GM23338 (cell line): ENCODE measurements around the gene CCBE1. TPM values are rescaled to one million over a fixed set of nuclear protein-coding genes. Genes with fewer than 3 reads are reported as not detected.

Experiments
- ATAC-seq: fragments of 200-7000 bp; cut with Tn5 transposase; 3 replicates; pipeline ENCODE4 v1.9.1; 2020
- DNase-seq: peaks from one replicate; pipeline ENCODE4 v3.0.0-alpha.2; 2015; ENCODE audit warnings: low spot score
- H2AFZ ChIP-seq: fragments of 200-600 bp; sonication (generic); 2 replicates; pipeline ENCODE4 v1.8.0; 2016; ENCODE audit warnings: antibody characterized with exemption, mild to moderate bottlenecking, moderate library complexity
- H3F3A ChIP-seq: fragments of 200-600 bp; sonication (generic); replicated peaks from 2 replicates; pipeline ENCODE4 v1.8.0; 2017; ENCODE audit warnings: antibody characterized with exemption, mixed run types, low read depth
- H3K27ac ChIP-seq: fragments of 200-600 bp; sonication (generic); 2 replicates; pipeline ENCODE4 v1.6.1; 2016; ENCODE audit warnings: low read depth
- H3K27me3 ChIP-seq: fragments of 200-600 bp; sonication (generic); 2 replicates; pipeline ENCODE4 v1.8.0; 2016; ENCODE audit warnings: mild to moderate bottlenecking, mixed run types, moderate library complexity; ENCODE audit not compliant: insufficient read depth
- H3K36me3 ChIP-seq: fragments of 200-600 bp; sonication (generic); 2 replicates; pipeline ENCODE4 v1.8.0; 2016; ENCODE audit warnings: mild to moderate bottlenecking; ENCODE audit not compliant: insufficient read depth
- H3K4me1 ChIP-seq: fragments of 200-600 bp; sonication (generic); 2 replicates; pipeline ENCODE4 v1.8.0; 2016; ENCODE audit warnings: mild to moderate bottlenecking, moderate library complexity; ENCODE audit not compliant: insufficient read depth
- H3K4me2 ChIP-seq: fragments of 200-600 bp; sonication (generic); 2 replicates; pipeline ENCODE4 v1.7.1; 2017; ENCODE audit warnings: mixed run types
- H3K4me3 ChIP-seq: fragments of 200-600 bp; sonication (generic); 2 replicates; pipeline ENCODE4 v1.6.1; 2016; ENCODE audit warnings: mixed run types
- H3K79me2 ChIP-seq: fragments of 200-600 bp; sonication (generic); replicated peaks from 2 replicates; pipeline ENCODE4 v1.8.0; 2017; ENCODE audit warnings: mild to moderate bottlenecking; ENCODE audit not compliant: insufficient read depth
- H3K9me2 ChIP-seq: fragments of 200-600 bp; sonication (generic); 2 replicates; pipeline ENCODE4 v1.8.0; 2017; ENCODE audit not compliant: insufficient read depth
- H4K20me1 ChIP-seq: fragments of 200-600 bp; sonication (generic); replicated peaks from 2 replicates; pipeline ENCODE4 v1.8.0; 2017; ENCODE audit warnings: mild to moderate bottlenecking; ENCODE audit not compliant: insufficient read depth
- H3K27ac Mint-ChIP-seq: 2 replicates; pipeline ENCODE4 v1.8.0; 2020; ENCODE audit warnings: inconsistent platforms, mild to moderate bottlenecking, moderate library complexity, mixed read lengths
- H3K27me3 Mint-ChIP-seq: 3 replicates; pipeline ENCODE4 v1.8.0; 2022; ENCODE audit warnings: low read depth, mild to moderate bottlenecking, moderate library complexity, mixed read lengths, inconsistent platforms; ENCODE audit not compliant: insufficient read depth, poor library complexity
- H3K36me3 Mint-ChIP-seq: 3 replicates; pipeline ENCODE4 v1.8.0; 2021; ENCODE audit warnings: low read depth, mild to moderate bottlenecking, inconsistent platforms, moderate library complexity, mixed read lengths
- H3K4me1 Mint-ChIP-seq: 3 replicates; pipeline ENCODE4 v1.8.0; 2020; ENCODE audit warnings: mild to moderate bottlenecking, inconsistent platforms, mixed read lengths
- H3K4me3 Mint-ChIP-seq: 3 replicates; pipeline ENCODE4 v1.8.0; 2021; ENCODE audit warnings: moderate library complexity, mild to moderate bottlenecking, inconsistent platforms, mixed read lengths
- H3K9me3 Mint-ChIP-seq: 3 replicates; pipeline ENCODE4 v1.8.0; 2020; ENCODE audit warnings: moderate library complexity, mild to moderate bottlenecking, inconsistent platforms, mixed read lengths
- CREB1 ChIP-seq: fragments of 250-450 bp; sonication (Bioruptor Pico); IDR thresholded peaks from 2 replicates; pipeline ENCODE4 v1.5.0; 2020; ENCODE audit warnings: low read depth, mild to moderate bottlenecking, moderate library complexity
- ETS1 ChIP-seq: IDR thresholded peaks from 2 replicates; pipeline ENCODE4 v1.6.1; 2016; ENCODE audit warnings: antibody characterized with exemption
- EZH2 ChIP-seq: fragments of 200-600 bp; sonication (generic); IDR thresholded peaks from one replicate; pipeline ENCODE4 v1.8.0; 2017; ENCODE audit warnings: antibody characterized with exemption, mild to moderate bottlenecking, low read depth; ENCODE audit not compliant: unreplicated experiment
- EZH2phosphoT487 ChIP-seq: fragments of 200-600 bp; sonication (generic); IDR thresholded peaks from one replicate; pipeline ENCODE4 v1.8.1; 2018; ENCODE audit warnings: antibody characterized with exemption; ENCODE audit not compliant: unreplicated experiment
- JUNB ChIP-seq: IDR thresholded peaks from one replicate; pipeline ENCODE4 v1.6.1; 2016; ENCODE audit warnings: antibody characterized with exemption; ENCODE audit not compliant: unreplicated experiment
- NANOG ChIP-seq: IDR thresholded peaks from 2 replicates; pipeline ENCODE4 v1.6.1; 2016; ENCODE audit warnings: antibody characterized with exemption, borderline replicate concordance
- POLR2AphosphoS5 ChIP-seq: IDR thresholded peaks from 2 replicates; pipeline ENCODE4 v1.6.1; 2016; ENCODE audit warnings: antibody characterized with exemption, low read depth
- ZNF114 ChIP-seq: fragments of 250-450 bp; sonication (Bioruptor Pico); IDR thresholded peaks from 2 replicates; pipeline ENCODE4 v1.5.0; 2020; ENCODE audit warnings: mild to moderate bottlenecking, moderate library complexity
- ZNF331 ChIP-seq: fragments of 250-450 bp; sonication (Bioruptor Pico); IDR thresholded peaks from 2 replicates; pipeline ENCODE4 v1.5.0; 2020; ENCODE audit warnings: low read depth, mild to moderate bottlenecking, moderate library complexity
- polyA plus RNA-seq: library from polyadenylated mRNA; unstranded; fragments of >200 nt; fragmentation: Nextera tagmentation; extraction: Ambion mirVana; gene quantifications from 2 replicates; pipeline ENCODE4 v1.2.1, GENCODE V29; 2016
- total RNA-seq: library from RNA; depleted of rRNA; stranded (reverse); fragments of >200 nt; shearing (Covaris generic); gene quantifications from 2 replicates; pipeline ENCODE4 v1.2.3, GENCODE V29; 2014
- TF ChIP-seq, protein P1 (sequence below): IDR thresholded peaks from one replicate; pipeline ENCODE4 v1.6.1; 2018; ENCODE audit warnings: antibody characterized with exemption; ENCODE audit not compliant: unreplicated experiment
- TF ChIP-seq, protein P2 (sequence below): fragments of 250-450 bp; sonication (Bioruptor Pico); IDR thresholded peaks from 2 replicates; pipeline ENCODE4 v1.5.0; 2020; ENCODE audit warnings: mild to moderate bottlenecking, moderate library complexity

The CCBE1 gene
- total and polyA plus RNA-seq, 2 experiments from 2014 or later: 2.1 to 2.6 TPM

- DNase-seq (peak; percentile 25), ATAC-seq (no peak)
- TF ChIP-seq JUNB (no peak), ZNF331 (CRISPR knock-in tag) (no peak), CREB1 (CRISPR knock-in tag) (no peak), ETS1 (0 out of 2 replicates have a peak, but pooled peaks have one; percentile 48), POLR2AphosphoS5 (no peak), EZH2 (no peak), NANOG (no peak)
- Mint-ChIP-seq H3K27me3 (peaks cover 5% of the 10 kb centered on the region), H3K4me3 (no peak overlapping the region), H3K27ac (no peak overlapping the region), H3K4me1 (no peaks in the 10 kb centered on the region), H3K9me3 (no peaks in the 10 kb centered on the region; the same call in 2 of the 3 replicates), H3K36me3 (no peaks in the 10 kb centered on the region)
- H3K9me2 ChIP-seq: peaks cover 13% of the 10 kb centered on the region; the same call in 1 of the 2 replicates
- no peak overlapping the region for H3K27ac ChIP-seq
- no peaks in the 10 kb centered on the region for H3K36me3 ChIP-seq
- no peak overlapping the region for H2AFZ ChIP-seq
- H3K4me2 ChIP-seq: no peak overlapping the region
- H3K79me2 ChIP-seq: no peaks in the 10 kb centered on the region
- no peaks in the 10 kb centered on the region for H3K27me3 ChIP-seq
- H4K20me1 ChIP-seq: no peaks in the 10 kb centered on the region
- H3K4me1 ChIP-seq: no peaks in the 10 kb centered on the region
- no peaks in the 10 kb centered on the region for H3F3A ChIP-seq
- H3K4me3 ChIP-seq: no peak overlapping the region
Measured at GRCh38 chr18:59416818-59417217, 280.4 kb downstream of the CCBE1 start.

GRCh38 chr18:59414111-59414653, 283.0 kb downstream of the CCBE1 start:
- ATAC-seq (no peak), DNase-seq (no peak)
- Mint-ChIP-seq H3K36me3 (peaks cover 4% of the 10 kb centered on the region; the same call in 2 of the 3 replicates), H3K27ac (no peak overlapping the region), H3K9me3 (peaks cover 5% of the 10 kb centered on the region; the same call in 2 of the 3 replicates), H3K4me3 (no peak overlapping the region), H3K4me1 (no peaks in the 10 kb centered on the region), H3K27me3 (peaks cover 2% of the 10 kb centered on the region)
- no peak overlapping the region for H3K4me2 ChIP-seq
- H2AFZ ChIP-seq: peak overlapping the region; percentile 67; the same call in 1 of the 2 replicates
- H3F3A ChIP-seq: no peaks in the 10 kb centered on the region
- H3K4me1 ChIP-seq: no peaks in the 10 kb centered on the region
- no peaks in the 10 kb centered on the region for H3K27me3 ChIP-seq
- H4K20me1 ChIP-seq: no peaks in the 10 kb centered on the region
- peaks cover 13% of the 10 kb centered on the region; the same call in 1 of the 2 replicates for H3K9me2 ChIP-seq
- no peaks in the 10 kb centered on the region for H3K36me3 ChIP-seq
- H3K79me2 ChIP-seq: no peaks in the 10 kb centered on the region
- H3K27ac ChIP-seq: no peak overlapping the region
- H3K4me3 ChIP-seq: no peak overlapping the region
- TF ChIP-seq POLR2AphosphoS5: no peak
- TF ChIP-seq ZNF114 (CRISPR knock-in tag): no peak
- no peak for TF ChIP-seq CREB1 (CRISPR knock-in tag)
- TF ChIP-seq EZH2: no peak
- TF ChIP-seq, protein P1, sequence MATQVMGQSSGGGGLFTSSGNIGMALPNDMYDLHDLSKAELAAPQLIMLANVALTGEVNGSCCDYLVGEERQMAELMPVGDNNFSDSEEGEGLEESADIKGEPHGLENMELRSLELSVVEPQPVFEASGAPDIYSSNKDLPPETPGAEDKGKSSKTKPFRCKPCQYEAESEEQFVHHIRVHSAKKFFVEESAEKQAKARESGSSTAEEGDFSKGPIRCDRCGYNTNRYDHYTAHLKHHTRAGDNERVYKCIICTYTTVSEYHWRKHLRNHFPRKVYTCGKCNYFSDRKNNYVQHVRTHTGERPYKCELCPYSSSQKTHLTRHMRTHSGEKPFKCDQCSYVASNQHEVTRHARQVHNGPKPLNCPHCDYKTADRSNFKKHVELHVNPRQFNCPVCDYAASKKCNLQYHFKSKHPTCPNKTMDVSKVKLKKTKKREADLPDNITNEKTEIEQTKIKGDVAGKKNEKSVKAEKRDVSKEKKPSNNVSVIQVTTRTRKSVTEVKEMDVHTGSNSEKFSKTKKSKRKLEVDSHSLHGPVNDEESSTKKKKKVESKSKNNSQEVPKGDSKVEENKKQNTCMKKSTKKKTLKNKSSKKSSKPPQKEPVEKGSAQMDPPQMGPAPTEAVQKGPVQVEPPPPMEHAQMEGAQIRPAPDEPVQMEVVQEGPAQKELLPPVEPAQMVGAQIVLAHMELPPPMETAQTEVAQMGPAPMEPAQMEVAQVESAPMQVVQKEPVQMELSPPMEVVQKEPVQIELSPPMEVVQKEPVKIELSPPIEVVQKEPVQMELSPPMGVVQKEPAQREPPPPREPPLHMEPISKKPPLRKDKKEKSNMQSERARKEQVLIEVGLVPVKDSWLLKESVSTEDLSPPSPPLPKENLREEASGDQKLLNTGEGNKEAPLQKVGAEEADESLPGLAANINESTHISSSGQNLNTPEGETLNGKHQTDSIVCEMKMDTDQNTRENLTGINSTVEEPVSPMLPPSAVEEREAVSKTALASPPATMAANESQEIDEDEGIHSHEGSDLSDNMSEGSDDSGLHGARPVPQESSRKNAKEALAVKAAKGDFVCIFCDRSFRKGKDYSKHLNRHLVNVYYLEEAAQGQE: no peak
- no peak for TF ChIP-seq EZH2phosphoT487
- TF ChIP-seq, protein P2, sequence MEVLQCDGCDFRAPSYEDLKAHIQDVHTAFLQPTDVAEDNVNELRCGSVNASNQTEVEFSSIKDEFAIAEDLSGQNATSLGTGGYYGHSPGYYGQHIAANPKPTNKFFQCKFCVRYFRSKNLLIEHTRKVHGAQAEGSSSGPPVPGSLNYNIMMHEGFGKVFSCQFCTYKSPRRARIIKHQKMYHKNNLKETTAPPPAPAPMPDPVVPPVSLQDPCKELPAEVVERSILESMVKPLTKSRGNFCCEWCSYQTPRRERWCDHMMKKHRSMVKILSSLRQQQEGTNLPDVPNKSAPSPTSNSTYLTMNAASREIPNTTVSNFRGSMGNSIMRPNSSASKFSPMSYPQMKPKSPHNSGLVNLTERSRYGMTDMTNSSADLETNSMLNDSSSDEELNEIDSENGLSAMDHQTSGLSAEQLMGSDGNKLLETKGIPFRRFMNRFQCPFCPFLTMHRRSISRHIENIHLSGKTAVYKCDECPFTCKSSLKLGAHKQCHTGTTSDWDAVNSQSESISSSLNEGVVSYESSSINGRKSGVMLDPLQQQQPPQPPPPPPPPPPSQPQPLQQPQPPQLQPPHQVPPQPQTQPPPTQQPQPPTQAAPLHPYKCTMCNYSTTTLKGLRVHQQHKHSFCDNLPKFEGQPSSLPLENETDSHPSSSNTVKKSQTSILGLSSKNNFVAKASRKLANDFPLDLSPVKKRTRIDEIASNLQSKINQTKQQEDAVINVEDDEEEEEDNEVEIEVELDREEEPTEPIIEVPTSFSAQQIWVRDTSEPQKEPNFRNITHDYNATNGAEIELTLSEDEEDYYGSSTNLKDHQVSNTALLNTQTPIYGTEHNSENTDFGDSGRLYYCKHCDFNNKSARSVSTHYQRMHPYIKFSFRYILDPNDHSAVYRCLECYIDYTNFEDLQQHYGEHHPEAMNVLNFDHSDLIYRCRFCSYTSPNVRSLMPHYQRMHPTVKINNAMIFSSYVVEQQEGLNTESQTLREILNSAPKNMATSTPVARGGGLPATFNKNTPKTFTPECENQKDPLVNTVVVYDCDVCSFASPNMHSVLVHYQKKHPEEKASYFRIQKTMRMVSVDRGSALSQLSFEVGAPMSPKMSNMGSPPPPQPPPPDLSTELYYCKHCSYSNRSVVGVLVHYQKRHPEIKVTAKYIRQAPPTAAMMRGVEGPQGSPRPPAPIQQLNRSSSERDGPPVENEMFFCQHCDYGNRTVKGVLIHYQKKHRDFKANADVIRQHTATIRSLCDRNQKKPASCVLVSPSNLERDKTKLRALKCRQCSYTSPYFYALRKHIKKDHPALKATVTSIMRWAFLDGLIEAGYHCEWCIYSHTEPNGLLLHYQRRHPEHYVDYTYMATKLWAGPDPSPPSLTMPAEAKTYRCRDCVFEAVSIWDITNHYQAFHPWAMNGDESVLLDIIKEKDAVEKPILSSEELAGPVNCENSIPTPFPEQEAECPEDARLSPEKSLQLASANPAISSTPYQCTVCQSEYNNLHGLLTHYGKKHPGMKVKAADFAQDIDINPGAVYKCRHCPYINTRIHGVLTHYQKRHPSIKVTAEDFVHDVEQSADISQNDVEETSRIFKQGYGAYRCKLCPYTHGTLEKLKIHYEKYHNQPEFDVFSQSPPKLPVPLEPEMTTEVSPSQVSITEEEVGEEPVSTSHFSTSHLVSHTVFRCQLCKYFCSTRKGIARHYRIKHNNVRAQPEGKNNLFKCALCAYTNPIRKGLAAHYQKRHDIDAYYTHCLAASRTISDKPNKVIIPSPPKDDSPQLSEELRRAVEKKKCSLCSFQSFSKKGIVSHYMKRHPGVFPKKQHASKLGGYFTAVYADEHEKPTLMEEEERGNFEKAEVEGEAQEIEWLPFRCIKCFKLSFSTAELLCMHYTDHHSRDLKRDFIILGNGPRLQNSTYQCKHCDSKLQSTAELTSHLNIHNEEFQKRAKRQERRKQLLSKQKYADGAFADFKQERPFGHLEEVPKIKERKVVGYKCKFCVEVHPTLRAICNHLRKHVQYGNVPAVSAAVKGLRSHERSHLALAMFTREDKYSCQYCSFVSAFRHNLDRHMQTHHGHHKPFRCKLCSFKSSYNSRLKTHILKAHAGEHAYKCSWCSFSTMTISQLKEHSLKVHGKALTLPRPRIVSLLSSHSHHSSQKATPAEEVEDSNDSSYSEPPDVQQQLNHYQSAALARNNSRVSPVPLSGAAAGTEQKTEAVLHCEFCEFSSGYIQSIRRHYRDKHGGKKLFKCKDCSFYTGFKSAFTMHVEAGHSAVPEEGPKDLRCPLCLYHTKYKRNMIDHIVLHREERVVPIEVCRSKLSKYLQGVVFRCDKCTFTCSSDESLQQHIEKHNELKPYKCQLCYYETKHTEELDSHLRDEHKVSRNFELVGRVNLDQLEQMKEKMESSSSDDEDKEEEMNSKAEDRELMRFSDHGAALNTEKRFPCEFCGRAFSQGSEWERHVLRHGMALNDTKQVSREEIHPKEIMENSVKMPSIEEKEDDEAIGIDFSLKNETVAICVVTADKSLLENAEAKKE (CRISPR knock-in tag): no peak
